Left lung (tissue), 14 donors: ENCODE results near the gene CLDN3. TPM values are rescaled to one million over a fixed set of nuclear protein-coding genes. Genes with fewer than 3 reads are reported as not detected.
A peak's percentile ranks its signal among the peaks of the same experiment; 100 is the strongest.

Experiments used
- ATAC-seq: fragments of 200-7000 bp; cut with Tn5 transposase; one replicate; pipeline ENCODE4 v1.9.1; 2020; ENCODE audit warnings: moderate library complexity
- DNase-seq, 4 donors: peaks; one replicate each; pipeline ENCODE4 v3.0.0-alpha.2; 2013 to 2020
- H3K27ac ChIP-seq, 2 donors: fragments of 200-600 bp; sonication (generic) in 1 of 2; one replicate each; pipeline versions ENCODE4 v1.5.0 to v1.8.0; 2020 to 2021
- H3K27me3 ChIP-seq, 2 donors: fragments of 200-600 bp; sonication (generic) in 1 of 2; one replicate each; pipeline versions ENCODE4 v1.5.0 to v1.8.0; 2020 to 2021
- H3K36me3 ChIP-seq, 2 donors: fragments of 200-600 bp; sonication (generic) in 1 of 2; one replicate each; pipeline versions ENCODE4 v1.5.0 to v1.8.0; 2020 to 2021
- H3K4me1 ChIP-seq, 2 donors: fragments of 200-600 bp; one replicate each; pipeline ENCODE4 v1.8.0; 2021
- H3K4me3 ChIP-seq, 2 donors: fragments of 200-600 bp; sonication (generic) in 1 of 2; one replicate each; pipeline versions ENCODE4 v1.5.0 to v1.8.0; 2020 to 2021; ENCODE audit warnings: mild to moderate bottlenecking in 1 of 2
- H3K9me3 ChIP-seq, 2 donors: fragments of 200-600 bp; sonication (generic) in 1 of 2; one replicate each; pipeline versions ENCODE4 v1.5.0 to v1.8.0; 2020 to 2021
- intact Hi-C, 2 donors: fragments of 100-400 bp; cut with DNase I; formaldehyde crosslinking; loops; one replicate each; pipeline versions ENCODE4 v1.11.2 to v1.14.2; 2022
- long read RNA-seq, 12 donors: library from polyadenylated mRNA in 2 of 12; unstranded in 2 of 12; transcript quantifications; one replicate each; pipeline ENCODE4 v2.0.0 and lab custom pipeline, GENCODE V29; 2019 to 2026
- polyA plus RNA-seq, 6 donors: library from polyadenylated mRNA; unstranded; fragments of 120-200 nt; gene quantifications; one replicate each; pipeline ENCODE4 v1.2.1, GENCODE V29; 2013; ENCODE audit not compliant: insufficient read length in 6 of 6
- total RNA-seq, 2 donors: library from RNA; stranded (reverse); fragmentation: NEBNext Ultra II Directional; extraction: Animal tissue kit (Norgen Biotek cat#: 25700); gene quantifications; one replicate each; pipeline ENCODE4 v1.2.1, GENCODE V29; 2021
- TF ChIP-seq, protein P1 (sequence below), 2 donors: fragments of 200-600 bp; sonication (generic) in 1 of 2; IDR thresholded peaks; one replicate each; pipeline versions ENCODE4 v1.5.0 to v1.8.0; 2021; ENCODE audit warnings: antibody characterized with exemption in 2 of 2
- donor health status: DM: no; HTN: yes; CAD: no.
- donor health status: DM: no; HTN: no; CAD: no.

CLDN3 gene
- total RNA-seq (10 to 100 TPM; 23.8 to 35.9 TPM), polyA plus RNA-seq (10 to 100 TPM; 10.1 to 23.8 (median 17.0) TPM)
- long read RNA-seq, donor 1, transcript CLDN3-201 (1 exons, 1,274 nt): major isoform, 35 of 269 reads
- long read RNA-seq, donor 1, partial matches to known transcripts: 234 of 269 reads
- long read RNA-seq, donor 1, other reads (novel, unspliced or antisense): 0 of 269 reads
- long read RNA-seq, donor 2, transcript CLDN3-201 (1 exons, 1,274 nt): major isoform, 26 of 26 reads
- long read RNA-seq, donor 2, partial matches to known transcripts: 0 of 26 reads
- long read RNA-seq, donor 2, other reads (novel, unspliced or antisense): 0 of 26 reads
- long read RNA-seq, donor 3, transcript CLDN3-201 (1 exons, 1,274 nt): major isoform, 20 of 20 reads
- long read RNA-seq, donor 3, partial matches to known transcripts: 0 of 20 reads
- long read RNA-seq, donor 3, other reads (novel, unspliced or antisense): 0 of 20 reads
- long read RNA-seq, donor 4, transcript CLDN3-201 (1 exons, 1,274 nt): major isoform, 120 of 120 reads
- long read RNA-seq, donor 4, partial matches to known transcripts: 0 of 120 reads
- long read RNA-seq, donor 4, other reads (novel, unspliced or antisense): 0 of 120 reads
- long read RNA-seq, donor 5, transcript CLDN3-201 (1 exons, 1,274 nt): major isoform, 35 of 35 reads
- long read RNA-seq, donor 5, partial matches to known transcripts: 0 of 35 reads
- long read RNA-seq, donor 5, other reads (novel, unspliced or antisense): 0 of 35 reads
- long read RNA-seq, donor 6, transcript CLDN3-201 (1 exons, 1,274 nt): major isoform, 25 of 25 reads
- long read RNA-seq, donor 6, partial matches to known transcripts: 0 of 25 reads
- long read RNA-seq, donor 6, other reads (novel, unspliced or antisense): 0 of 25 reads
- long read RNA-seq, donor 7, transcript CLDN3-201 (1 exons, 1,274 nt): major isoform, 19 of 19 reads
- long read RNA-seq, donor 7, partial matches to known transcripts: 0 of 19 reads
- long read RNA-seq, donor 7, other reads (novel, unspliced or antisense): 0 of 19 reads
- long read RNA-seq, donor 8, transcript CLDN3-201 (1 exons, 1,274 nt): major isoform, 34 of 34 reads
- long read RNA-seq, donor 8, partial matches to known transcripts: 0 of 34 reads
- long read RNA-seq, donor 8, other reads (novel, unspliced or antisense): 0 of 34 reads
- long read RNA-seq, donor 9: 0 reads
- long read RNA-seq, donor 10, transcript CLDN3-201 (1 exons, 1,274 nt): major isoform, 85 of 85 reads
- long read RNA-seq, donor 10, partial matches to known transcripts: 0 of 85 reads
- long read RNA-seq, donor 10, other reads (novel, unspliced or antisense): 0 of 85 reads
- long read RNA-seq, donor 11: 0 reads
- long read RNA-seq, donor 12, transcript CLDN3-201 (1 exons, 1,274 nt): major isoform, 29 of 34 reads
- long read RNA-seq, donor 12, partial matches to known transcripts: 0 of 34 reads
- long read RNA-seq, donor 12, other reads (novel, unspliced or antisense): 5 of 34 reads

DNA sequence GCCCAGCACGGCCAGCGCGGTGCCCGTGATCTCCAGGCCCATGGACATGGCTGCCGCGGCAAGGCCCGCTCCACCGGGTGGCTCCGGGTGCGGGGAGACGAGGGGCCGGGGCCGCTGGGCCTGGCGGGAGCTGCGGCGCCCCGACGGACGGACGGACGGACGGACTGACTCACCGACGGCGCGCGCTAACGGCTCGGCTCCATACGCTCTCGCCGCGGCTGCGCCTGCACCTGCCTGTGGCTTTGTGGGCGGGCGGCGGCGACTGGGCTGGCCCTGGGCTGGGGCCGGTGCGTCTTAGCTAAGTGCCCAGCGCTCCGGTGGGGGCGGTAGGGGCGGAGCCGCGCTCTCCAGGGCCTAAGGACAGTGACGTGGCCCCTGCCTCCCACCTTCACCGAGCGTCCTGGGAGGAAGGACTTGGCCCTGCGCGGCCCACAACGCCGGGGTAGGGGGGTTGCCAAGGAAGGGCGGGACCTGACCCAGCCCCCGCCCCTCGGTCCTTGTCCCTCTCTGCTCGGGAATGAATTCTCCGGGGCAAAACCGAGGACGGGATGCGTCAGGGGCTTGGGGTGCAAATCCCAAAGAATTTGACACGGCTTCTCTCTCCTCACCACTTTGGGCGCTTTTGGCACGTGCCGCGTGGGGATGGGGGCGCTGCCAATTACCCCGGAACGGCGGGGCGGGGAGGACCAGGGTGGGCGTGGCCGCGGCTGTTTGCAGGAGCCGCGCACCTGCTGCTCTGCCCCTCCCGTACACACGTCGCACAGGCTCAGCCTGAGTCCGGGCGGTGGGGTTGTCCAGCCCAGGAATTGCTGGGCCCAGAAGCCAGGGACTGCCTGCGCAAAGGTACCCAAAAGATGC is at the start of gene CLDN3:
Gene CLDN3 (minus strand): TSS at position 269 of the 858 bp plus-strand sequence. CDS start 221 bp downstream, at position 48.
- peak; percentile 54 to 94 (median 88) for DNase-seq
- TF ChIP-seq, protein P1, sequence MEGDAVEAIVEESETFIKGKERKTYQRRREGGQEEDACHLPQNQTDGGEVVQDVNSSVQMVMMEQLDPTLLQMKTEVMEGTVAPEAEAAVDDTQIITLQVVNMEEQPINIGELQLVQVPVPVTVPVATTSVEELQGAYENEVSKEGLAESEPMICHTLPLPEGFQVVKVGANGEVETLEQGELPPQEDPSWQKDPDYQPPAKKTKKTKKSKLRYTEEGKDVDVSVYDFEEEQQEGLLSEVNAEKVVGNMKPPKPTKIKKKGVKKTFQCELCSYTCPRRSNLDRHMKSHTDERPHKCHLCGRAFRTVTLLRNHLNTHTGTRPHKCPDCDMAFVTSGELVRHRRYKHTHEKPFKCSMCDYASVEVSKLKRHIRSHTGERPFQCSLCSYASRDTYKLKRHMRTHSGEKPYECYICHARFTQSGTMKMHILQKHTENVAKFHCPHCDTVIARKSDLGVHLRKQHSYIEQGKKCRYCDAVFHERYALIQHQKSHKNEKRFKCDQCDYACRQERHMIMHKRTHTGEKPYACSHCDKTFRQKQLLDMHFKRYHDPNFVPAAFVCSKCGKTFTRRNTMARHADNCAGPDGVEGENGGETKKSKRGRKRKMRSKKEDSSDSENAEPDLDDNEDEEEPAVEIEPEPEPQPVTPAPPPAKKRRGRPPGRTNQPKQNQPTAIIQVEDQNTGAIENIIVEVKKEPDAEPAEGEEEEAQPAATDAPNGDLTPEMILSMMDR (IDR thresholded peaks at IDR 0.05): no peak
- H3K36me3 ChIP-seq: no peaks in the 10 kb centered on the region
- peaks cover 24 to 71% of the 10 kb centered on the region in 2 donors for H3K27me3 ChIP-seq
- peaks cover 0 to 21% of the 10 kb centered on the region in 2 donors for H3K4me1 ChIP-seq
- H3K9me3 ChIP-seq: no peaks in the 10 kb centered on the region
- peak within 1 kb of the TSS; percentile 22 to 37 for H3K4me3 ChIP-seq
- ATAC-seq: peak; percentile 95
- intact Hi-C loops: no loop called here
- peak within 1 kb of the TSS; percentile 69 to 73 for H3K27ac ChIP-seq

DNA sequence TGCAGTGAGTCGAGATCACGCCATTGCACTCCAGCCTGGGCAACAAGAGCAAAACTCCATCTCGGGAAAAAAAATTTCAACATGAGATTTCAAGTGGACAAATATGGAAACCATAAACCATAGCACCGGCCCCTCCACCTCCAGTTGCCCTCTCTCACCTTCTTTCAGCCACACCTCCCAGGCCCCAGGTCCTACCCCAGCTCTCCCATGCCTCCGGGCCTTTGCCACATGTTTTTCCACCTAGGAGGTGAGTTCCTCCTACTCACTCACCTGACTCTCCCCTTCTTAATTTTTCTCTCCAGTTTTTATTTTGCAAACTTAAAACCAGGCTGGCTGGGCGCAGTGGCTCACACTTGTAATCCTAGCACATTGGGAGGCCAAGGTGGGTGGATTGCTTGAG is 47.1 kb upstream of the CLDN3 start:
- intact Hi-C loops: no loop called here
- no peak overlapping the region for H3K4me3 ChIP-seq
- H3K9me3 ChIP-seq: no peaks in the 10 kb centered on the region
- H3K27me3 ChIP-seq: no peaks in the 10 kb centered on the region
- DNase-seq (peak in 2 of 4 donors; percentile 17 to 20), ATAC-seq (no peak)
- no peaks in the 10 kb centered on the region for H3K36me3 ChIP-seq
- TF ChIP-seq, protein P1 (IDR thresholded peaks at IDR 0.05): no peak
- no peak overlapping the region for H3K27ac ChIP-seq
- H3K4me1 ChIP-seq: no peaks in the 10 kb centered on the region

DNA sequence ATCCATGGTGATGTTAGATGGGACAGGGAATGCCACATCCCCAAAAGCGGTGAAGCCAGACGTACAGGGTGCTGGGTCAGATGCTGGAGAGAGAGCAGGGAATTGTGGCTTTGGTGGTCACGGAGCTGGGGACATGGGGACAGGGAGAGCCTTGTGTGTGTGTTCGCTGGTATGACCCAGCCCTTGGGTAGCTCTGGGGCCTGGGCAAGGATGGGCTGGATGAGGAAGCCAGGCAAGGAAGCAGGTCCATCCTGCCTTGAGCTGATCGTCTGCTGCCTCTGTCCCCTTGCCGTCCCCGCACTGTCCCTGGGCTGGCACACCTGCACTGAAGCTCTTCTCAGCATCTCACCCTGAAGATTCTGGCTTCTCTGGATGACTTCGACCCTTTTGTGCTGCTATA is 45.4 kb upstream of the CLDN3 start:
- intact Hi-C loops: no loop called here
- ATAC-seq: no peak
- no peaks in the 10 kb centered on the region for H3K27me3 ChIP-seq
- TF ChIP-seq, protein P1 (IDR thresholded peaks at IDR 0.05): no peak
- no peaks in the 10 kb centered on the region for H3K4me1 ChIP-seq
- no peak overlapping the region for H3K27ac ChIP-seq
- H3K36me3 ChIP-seq: no peaks in the 10 kb centered on the region
- no peak overlapping the region for H3K4me3 ChIP-seq
- H3K9me3 ChIP-seq: no peaks in the 10 kb centered on the region
- DNase-seq: peak in 2 of 4 donors; percentile 13 to 34

GRCh38 chr7:73812996-73813395 is 42.9 kb upstream of the CLDN3 start:
- intact Hi-C loops: loop anchor here in 1 of 2 donors (5.0 kb wide), 1 partner anchor 44 kb away; no protein-coding TSS in a partner anchor
- Histone ChIP-seq H3K4me3 (no peak overlapping the region), H3K27me3 (no peaks in the 10 kb centered on the region), H3K36me3 (no peaks in the 10 kb centered on the region), H3K9me3 (no peaks in the 10 kb centered on the region), H3K4me1 (no peaks in the 10 kb centered on the region), H3K27ac (no peak overlapping the region)
- DNase-seq (no peak), ATAC-seq (no peak)
- TF ChIP-seq, protein P1 (IDR thresholded peaks at IDR 0.05): no peak
